Mucosa of descending colon (tissue), 3 donors: ENCODE results near the gene KRTAP4-3. TPM values are rescaled to one million over a fixed set of nuclear protein-coding genes. Genes with fewer than 3 reads are reported as not detected.

Source experiments
- ATAC-seq: fragments of 200-7000 bp; cut with Tn5 transposase; one replicate; pipeline ENCODE4 v1.9.1; 2020; ENCODE audit warnings: mild to moderate bottlenecking, moderate library complexity
- DNase-seq, 3 donors: peaks; one replicate each; pipeline ENCODE4 v3.0.0-alpha.2; 2020
- H3K36me3 ChIP-seq: fragments of 200-600 bp; one replicate; pipeline ENCODE4 v1.8.0; 2021; ENCODE audit warnings: low read depth, mild to moderate bottlenecking
- H3K4me1 ChIP-seq: fragments of 200-600 bp; one replicate; pipeline ENCODE4 v1.8.0; 2021; ENCODE audit warnings: low read depth, mild to moderate bottlenecking
- H3K4me3 ChIP-seq: fragments of 200-600 bp; one replicate; pipeline ENCODE4 v1.8.0; 2021; ENCODE audit warnings: mild to moderate bottlenecking
- H3K9me3 ChIP-seq: fragments of 200-600 bp; one replicate; pipeline ENCODE4 v1.8.0; 2021; ENCODE audit warnings: mild to moderate bottlenecking
- intact Hi-C, 2 donors: fragments of 100-400 bp; cut with DNase I in 1 of 2; cut with micrococcal nuclease in 1 of 2; formaldehyde crosslinking; loops; one replicate each; pipeline versions ENCODE4 v1.11.0 to v1.11.1; 2022; cut with DNase I, micrococcal nuclease
- long read RNA-seq, 2 donors: library from polyadenylated mRNA; unstranded; transcript quantifications; one replicate each; pipeline ENCODE4 v2.0.0, GENCODE V29; 2019 to 2021
- total RNA-seq, 3 donors: library from RNA; stranded (reverse); fragmentation: NEBNext Ultra II Directional in 2 of 3; extraction: Animal tissue kit (Norgen Biotek cat#: 25700) in 2 of 3; gene quantifications; one replicate each; pipeline versions ENCODE4 v1.2.1 to v1.2.4, GENCODE V29; 2021 to 2023
- TF ChIP-seq, protein P1 (sequence below): fragments of 200-600 bp; IDR thresholded peaks from one replicate; pipeline ENCODE4 v1.8.0; 2022; ENCODE audit warnings: antibody characterized with exemption, mild to moderate bottlenecking
- donor health status: DM: no; HTN: no; CAD: no; lungs with moderate emphysema.
- donor health status: DM: no; HTN: no; CAD: no.
- donor health status: DM: no; HTN: yes; CAD: no.

Gene KRTAP4-3
- total RNA-seq: not detected
- long read RNA-seq, donor 1: 0 reads
- long read RNA-seq, donor 2: 0 reads

DNA sequence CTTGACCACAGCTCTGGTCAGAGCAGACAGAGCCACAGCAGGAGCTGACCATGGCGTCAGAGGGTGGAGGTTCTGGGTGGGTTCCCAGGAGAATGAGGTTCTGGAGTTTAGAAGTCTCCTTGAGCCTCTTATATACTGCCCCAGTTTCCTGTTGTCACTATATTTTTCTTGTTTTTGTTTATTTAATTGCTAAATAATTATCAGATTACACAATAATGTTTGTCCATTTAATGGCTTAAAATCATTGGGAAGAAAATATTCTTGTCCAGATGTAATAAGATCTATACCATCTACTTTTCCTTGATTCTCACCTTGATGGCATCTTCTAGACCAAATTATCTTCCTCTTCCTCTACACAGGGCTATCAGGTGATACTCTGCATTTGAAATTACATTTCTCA lies at the start of gene KRTAP4-3:
KRTAP4-3 (minus strand) TSS at position 101 of the 400 bp plus-strand sequence; CDS start at position 52, 49 bp downstream.
- no peaks in the 10 kb centered on the region for H3K4me1 ChIP-seq
- H3K36me3 ChIP-seq: no peaks in the 10 kb centered on the region
- no peak for DNase-seq
- intact Hi-C loops: no loop called here
- no peak within 1 kb of the TSS for H3K4me3 ChIP-seq
- TF ChIP-seq, protein P1, sequence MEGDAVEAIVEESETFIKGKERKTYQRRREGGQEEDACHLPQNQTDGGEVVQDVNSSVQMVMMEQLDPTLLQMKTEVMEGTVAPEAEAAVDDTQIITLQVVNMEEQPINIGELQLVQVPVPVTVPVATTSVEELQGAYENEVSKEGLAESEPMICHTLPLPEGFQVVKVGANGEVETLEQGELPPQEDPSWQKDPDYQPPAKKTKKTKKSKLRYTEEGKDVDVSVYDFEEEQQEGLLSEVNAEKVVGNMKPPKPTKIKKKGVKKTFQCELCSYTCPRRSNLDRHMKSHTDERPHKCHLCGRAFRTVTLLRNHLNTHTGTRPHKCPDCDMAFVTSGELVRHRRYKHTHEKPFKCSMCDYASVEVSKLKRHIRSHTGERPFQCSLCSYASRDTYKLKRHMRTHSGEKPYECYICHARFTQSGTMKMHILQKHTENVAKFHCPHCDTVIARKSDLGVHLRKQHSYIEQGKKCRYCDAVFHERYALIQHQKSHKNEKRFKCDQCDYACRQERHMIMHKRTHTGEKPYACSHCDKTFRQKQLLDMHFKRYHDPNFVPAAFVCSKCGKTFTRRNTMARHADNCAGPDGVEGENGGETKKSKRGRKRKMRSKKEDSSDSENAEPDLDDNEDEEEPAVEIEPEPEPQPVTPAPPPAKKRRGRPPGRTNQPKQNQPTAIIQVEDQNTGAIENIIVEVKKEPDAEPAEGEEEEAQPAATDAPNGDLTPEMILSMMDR: no peak
- ATAC-seq: no peak
- no peaks in the 10 kb centered on the region for H3K9me3 ChIP-seq

DNA sequence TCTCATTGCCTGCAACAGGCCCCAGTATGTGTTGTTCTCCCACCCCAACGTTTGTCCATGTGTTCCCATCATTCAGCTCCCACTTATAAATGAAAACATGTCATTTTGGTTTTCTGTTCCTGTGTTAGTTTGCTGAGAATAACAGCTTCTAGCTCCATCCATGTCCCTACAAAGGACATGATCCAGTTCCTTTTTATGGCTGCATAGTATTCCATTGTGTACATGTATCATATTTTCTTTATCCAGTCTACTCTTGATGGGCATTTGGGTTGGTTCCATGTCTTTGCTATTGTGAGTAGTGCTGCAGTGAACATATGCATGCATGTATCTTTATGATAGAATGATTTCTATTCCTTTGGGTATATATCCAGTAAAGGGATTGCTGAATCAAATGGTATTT lies 47.7 kb upstream of the KRTAP4-3 start:
- TF ChIP-seq, protein P1: no peak
- intact Hi-C loops: no loop called here
- Histone ChIP-seq H3K4me3 (no peak overlapping the region), H3K9me3 (no peaks in the 10 kb centered on the region), H3K4me1 (no peaks in the 10 kb centered on the region), H3K36me3 (no peaks in the 10 kb centered on the region)
- DNase-seq (no peak), ATAC-seq (no peak)

- Histone ChIP-seq H3K4me1 (no peaks in the 10 kb centered on the region), H3K36me3 (no peaks in the 10 kb centered on the region), H3K9me3 (no peaks in the 10 kb centered on the region), H3K4me3 (no peak overlapping the region)
- intact Hi-C loops: no loop called here
- ATAC-seq (peak; percentile 63), DNase-seq (peak in 2 of 3 donors; percentile 28 to 40)
- TF ChIP-seq, protein P1: no peak
Observed at GRCh38 chr17:41212524-41213169, 44.6 kb upstream of the KRTAP4-3 start.

DNA sequence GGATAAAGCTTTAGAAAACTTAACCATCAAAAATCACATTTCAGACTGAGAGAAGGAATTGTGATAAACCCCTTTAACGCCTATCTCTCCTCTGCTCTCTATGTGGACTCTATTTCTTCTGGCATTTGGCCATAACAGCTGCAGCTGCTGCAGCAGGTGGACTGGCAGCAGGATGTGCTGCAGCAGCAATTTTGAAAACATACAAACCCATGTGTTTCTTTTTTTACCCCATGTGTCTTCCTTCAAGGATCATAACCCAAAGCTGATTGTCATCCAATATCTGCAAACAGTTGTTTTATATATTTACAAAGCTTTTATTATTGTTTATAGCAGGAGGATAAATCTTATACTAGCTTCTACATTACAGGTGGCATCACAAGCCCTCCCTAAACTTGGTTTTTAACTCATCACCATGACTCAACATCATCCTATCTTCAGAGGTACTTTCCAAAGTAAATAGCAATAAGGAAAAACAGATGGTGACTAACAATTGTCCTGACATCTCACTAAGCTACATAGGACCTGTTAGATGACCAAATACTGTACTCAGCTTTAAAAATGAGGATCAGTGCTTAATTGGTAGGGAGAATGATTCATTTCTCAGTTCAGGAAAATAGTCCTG lies 43.9 kb upstream of the KRTAP4-3 start:
- DNase-seq (peak in 2 of 3 donors; percentile 44 to 59), ATAC-seq (peak; percentile 80)
- intact Hi-C loops: no loop called here
- H3K4me3 ChIP-seq: no peak overlapping the region
- H3K9me3 ChIP-seq: no peaks in the 10 kb centered on the region
- no peaks in the 10 kb centered on the region for H3K36me3 ChIP-seq
- H3K4me1 ChIP-seq: no peaks in the 10 kb centered on the region
- TF ChIP-seq, protein P1: no peak

DNA sequence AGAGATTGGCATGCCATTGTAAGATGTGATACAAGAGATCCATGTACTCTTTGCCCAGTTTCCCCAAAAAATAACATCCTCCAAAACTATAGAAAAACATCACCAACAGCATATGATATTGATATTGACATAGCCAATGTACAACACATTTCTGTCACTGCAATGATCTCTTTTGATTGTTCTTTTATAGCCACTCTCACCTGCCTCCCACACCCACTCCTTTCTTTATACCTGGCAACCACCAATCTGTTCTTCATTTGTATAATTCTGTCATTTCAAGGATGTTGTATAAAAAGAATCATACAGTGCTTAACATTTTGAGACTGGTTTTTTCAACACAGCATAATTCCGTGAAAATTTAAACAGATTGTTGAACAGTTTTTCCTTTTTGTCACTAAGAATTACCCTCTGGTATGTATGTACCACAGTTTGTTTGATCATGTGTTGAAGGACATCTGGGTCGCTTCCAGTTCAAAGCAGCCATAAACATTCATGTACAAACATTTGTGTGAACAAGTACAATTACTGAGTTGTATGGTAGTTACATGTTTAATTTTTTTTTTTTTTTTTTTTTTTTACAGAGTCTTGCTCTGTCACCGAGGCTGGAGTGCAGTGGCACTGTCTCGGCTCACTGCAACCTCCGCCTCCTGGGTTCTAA lies 31.5 kb upstream of the KRTAP4-3 start:
- H3K4me1 ChIP-seq: peaks cover 8% of the 10 kb centered on the region
- TF ChIP-seq, protein P1: no peak
- H3K36me3 ChIP-seq: no peaks in the 10 kb centered on the region
- DNase-seq: peak in 1 of 3 donors; percentile 66
- intact Hi-C loops: no loop called here
- ATAC-seq: peak; percentile 85
- H3K9me3 ChIP-seq: no peaks in the 10 kb centered on the region
- no peak overlapping the region for H3K4me3 ChIP-seq
